ENCODE data around the gene FHIT.

DNA sequence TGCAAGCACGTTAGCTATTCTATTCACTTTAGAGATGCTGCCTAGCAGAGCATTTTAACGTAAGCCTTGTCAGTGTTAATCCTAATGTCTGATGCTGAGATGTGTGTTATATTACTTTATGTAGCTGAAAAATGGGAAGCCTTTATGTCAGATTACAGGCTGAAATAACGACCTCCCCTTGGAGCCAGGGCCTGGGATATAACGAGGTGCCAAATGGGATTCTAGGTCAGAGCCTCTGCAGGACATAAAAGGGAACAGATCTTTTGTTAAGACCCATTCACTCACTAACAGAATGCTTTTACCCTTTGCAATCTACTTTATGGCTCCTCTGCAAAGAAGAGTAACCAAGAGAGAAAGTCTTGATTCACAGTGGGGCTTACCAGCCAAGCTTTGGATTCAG, 1385.9 kb downstream of the FHIT start:
- TF ChIP-seq EZH2phosphoT487 (IDR thresholded peaks at IDR 0.05; ENCODE audit: low read depth), result no peak
- TF ChIP-seq, protein P1, sequence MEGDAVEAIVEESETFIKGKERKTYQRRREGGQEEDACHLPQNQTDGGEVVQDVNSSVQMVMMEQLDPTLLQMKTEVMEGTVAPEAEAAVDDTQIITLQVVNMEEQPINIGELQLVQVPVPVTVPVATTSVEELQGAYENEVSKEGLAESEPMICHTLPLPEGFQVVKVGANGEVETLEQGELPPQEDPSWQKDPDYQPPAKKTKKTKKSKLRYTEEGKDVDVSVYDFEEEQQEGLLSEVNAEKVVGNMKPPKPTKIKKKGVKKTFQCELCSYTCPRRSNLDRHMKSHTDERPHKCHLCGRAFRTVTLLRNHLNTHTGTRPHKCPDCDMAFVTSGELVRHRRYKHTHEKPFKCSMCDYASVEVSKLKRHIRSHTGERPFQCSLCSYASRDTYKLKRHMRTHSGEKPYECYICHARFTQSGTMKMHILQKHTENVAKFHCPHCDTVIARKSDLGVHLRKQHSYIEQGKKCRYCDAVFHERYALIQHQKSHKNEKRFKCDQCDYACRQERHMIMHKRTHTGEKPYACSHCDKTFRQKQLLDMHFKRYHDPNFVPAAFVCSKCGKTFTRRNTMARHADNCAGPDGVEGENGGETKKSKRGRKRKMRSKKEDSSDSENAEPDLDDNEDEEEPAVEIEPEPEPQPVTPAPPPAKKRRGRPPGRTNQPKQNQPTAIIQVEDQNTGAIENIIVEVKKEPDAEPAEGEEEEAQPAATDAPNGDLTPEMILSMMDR (IDR thresholded peaks at IDR 0.05; ENCODE audit: low read depth, low read length), result no peak
